K562 (cell line): ENCODE data around the gene UBE2K. TPM values are rescaled to one million over a fixed set of nuclear protein-coding genes. Genes with fewer than 3 reads are reported as not detected.

Experiments used
- ATAC-seq: fragments of 200-7000 bp; cut with Tn5 transposase; 3 replicates; pipeline ENCODE4 v1.9.1; 2020; ENCODE audit warnings: moderate library complexity
- BruUV-seq: library from RNA; stranded (reverse); fragments of 400-500 nt; replicated peaks from 2 replicates; lab custom pipeline; 2021; lab: Mats Ljungman, UMichigan
- CTCF ChIA-PET: fragments of 300-600 bp; formaldehyde crosslinking; extraction: SDS; loops from one replicate; lab custom pipeline; 2021; ENCODE audit warnings: low intra/inter-chr PET ratio; lab: Yijun Ruan, JAX
- POLR2A ChIA-PET: fragments of 300-600, 350-650 bp; sonication (Branson Sonifier 250); formaldehyde crosslinking; extraction: SDS; loops from one replicate; lab custom pipeline; 2021; ENCODE audit warnings: antibody characterized with exemption, inconsistent platforms; lab: Yijun Ruan, JAX
- DNase-seq, 4 experiments: peaks; one replicate each; pipeline versions ENCODE4 v3.0.0 to v3.0.0-alpha.2; 2011 to 2018; ENCODE audit warnings: low spot score in 3 of 4, mixed read lengths in 3 of 4; ENCODE audit errors: extremely low read depth in 1 of 4
- FAIRE-seq: peaks from 2 replicates; lab custom pipeline; 2011; peaks lifted over from hg19 to GRCh38; lab: Jason Lieb, UNC
- H2AFZ ChIP-seq: 2 replicates; pipeline ENCODE4 v1.6.0; 2011; ENCODE audit warnings: low read depth, low read length, control low read depth, inconsistent platforms
- H3K27ac ChIP-seq: fragments of 200-600 bp; 3 replicates; pipeline ENCODE4 v1.8.0; 2011; ENCODE audit warnings: low read depth, mild to moderate bottlenecking, control low read depth, inconsistent platforms, low read length, moderate library complexity, mixed read lengths; ENCODE audit errors: extremely low read depth
- H3K27me3 ChIP-seq, 2 experiments: fragments of 300-600 bp in 1 of 2; 2 replicates in 1 of 2; 3 replicates in 1 of 2; pipeline versions ENCODE4 v1.6.0 to v1.8.0; 2011; ENCODE audit warnings: inconsistent platforms in 2 of 2, low read length in 2 of 2, mild to moderate bottlenecking in 1 of 2, mixed read lengths in 1 of 2, moderate library complexity in 1 of 2; ENCODE audit not compliant: control insufficient read depth in 2 of 2, insufficient read depth in 2 of 2
- H3K36me3 ChIP-seq: fragments of 300-600 bp; 3 replicates; pipeline ENCODE4 v1.8.0; 2011; ENCODE audit warnings: mild to moderate bottlenecking, low read length, inconsistent platforms; ENCODE audit not compliant: control insufficient read depth, insufficient read depth
- H3K4me1 ChIP-seq, 2 experiments: fragments of 200-600 bp in 1 of 2; replicated peaks in 1 of 2; 2 replicates in 1 of 2; 3 replicates in 1 of 2; pipeline versions ENCODE4 v1.5.1 to v1.8.0; 2011; ENCODE audit warnings: inconsistent platforms in 2 of 2, low read length in 2 of 2, mild to moderate bottlenecking in 1 of 2, mixed read lengths in 1 of 2, moderate library complexity in 1 of 2; ENCODE audit not compliant: control insufficient read depth in 2 of 2, insufficient read depth in 2 of 2
- H3K4me2 ChIP-seq: 2 replicates; pipeline ENCODE4 v1.6.1; 2011; ENCODE audit warnings: low read length, control low read depth, inconsistent platforms, mixed read lengths; ENCODE audit not compliant: insufficient read depth
- H3K4me3 ChIP-seq: fragments of 200-600 bp; sonication (generic), shearing (Covaris generic); 2 replicates; pipeline ENCODE4 v1.5.1; 2016; ENCODE audit warnings: control low read depth, inconsistent platforms
- H3K79me2 ChIP-seq: fragments of 200-600 bp; 3 replicates; pipeline ENCODE4 v1.8.0; 2011; ENCODE audit warnings: low read length, inconsistent platforms; ENCODE audit not compliant: control insufficient read depth, insufficient read depth
- H3K9ac ChIP-seq, 2 experiments: 2 replicates each; pipeline versions ENCODE4 v1.6.0 to v1.6.1; 2011; ENCODE audit warnings: low read depth in 2 of 2, low read length in 2 of 2, control low read depth in 1 of 2, inconsistent platforms in 1 of 2, mild to moderate bottlenecking in 1 of 2, mixed read lengths in 1 of 2; ENCODE audit not compliant: insufficient read depth in 1 of 2
- H3K9me1 ChIP-seq: one replicate; pipeline ENCODE4 v1.6.0; 2011; ENCODE audit warnings: inconsistent platforms, mild to moderate bottlenecking, low read length, moderate library complexity; ENCODE audit not compliant: control insufficient read depth, insufficient read depth
- H3K9me3 ChIP-seq: replicated peaks from 2 replicates; pipeline ENCODE4 v1.5.1; 2011; ENCODE audit warnings: low read depth, low read length, inconsistent platforms; ENCODE audit not compliant: control insufficient read depth, insufficient read depth
- H4K20me1 ChIP-seq: replicated peaks from 2 replicates; pipeline ENCODE4 v1.6.1; 2011; ENCODE audit warnings: low read length, inconsistent platforms, mixed read lengths; ENCODE audit not compliant: control insufficient read depth, insufficient read depth
- BACH1 ChIP-seq: fragments of 200-800 bp; sonication (Bioruptor generic); IDR thresholded peaks from 2 replicates; pipeline ENCODE4 v1.6.1; 2016; ENCODE audit warnings: missing genetic modification characterization, missing compliant biosample characterization
- C11orf30 ChIP-seq: fragments of 450-650 bp; IDR thresholded peaks from 2 replicates; pipeline ENCODE4 v1.6.1; 2016; ENCODE audit warnings: low read depth, mild to moderate bottlenecking
- CSDE1 ChIP-seq, 2 experiments: fragments of 450-650 bp; IDR thresholded peaks; 2 replicates each; pipeline ENCODE4 v1.6.1; 2016; ENCODE audit warnings: mild to moderate bottlenecking in 1 of 2
- CXXC5 ChIP-seq: fragments of 250-450 bp; sonication (Bioruptor Pico); IDR thresholded peaks from 2 replicates; pipeline ENCODE4 v1.8.0; 2022; ENCODE audit warnings: inconsistent platforms, mild to moderate bottlenecking, moderate library complexity
- DDX20 ChIP-seq: fragments of 450-650 bp; IDR thresholded peaks from 2 replicates; pipeline ENCODE4 v1.6.1; 2016; ENCODE audit warnings: missing genetic modification characterization, low read depth, mild to moderate bottlenecking, missing compliant biosample characterization, moderate library complexity
- ERF ChIP-seq: fragments of 450-650 bp; formaldehyde crosslinking; IDR thresholded peaks from 2 replicates; pipeline ENCODE4 v1.4.0; 2020; ENCODE audit warnings: mild to moderate bottlenecking, mixed read lengths
- GTF2A2 ChIP-seq: IDR thresholded peaks from 2 replicates; pipeline ENCODE4 v1.6.1; 2016; ENCODE audit warnings: mild to moderate bottlenecking, missing genetic modification characterization, missing compliant biosample characterization
- KAT8 ChIP-seq: fragments of 450-650 bp; IDR thresholded peaks from 2 replicates; pipeline ENCODE4 v1.6.1; 2016; ENCODE audit warnings: low read depth, mild to moderate bottlenecking
- KHSRP ChIP-seq: fragments of 450-650 bp; IDR thresholded peaks from 2 replicates; pipeline ENCODE4 v1.6.1; 2017
- LCOR ChIP-seq: sonication (generic); formaldehyde crosslinking; IDR thresholded peaks from 2 replicates; pipeline ENCODE4 v1.8.0; 2022; ENCODE audit warnings: mild to moderate bottlenecking, missing genetic modification reagents
- MAFF ChIP-seq: IDR thresholded peaks from 2 replicates; pipeline ENCODE4 v1.6.1; 2012; ENCODE audit warnings: low read length, improper control_type of control experiment
- MAFG ChIP-seq: fragments of 450-650 bp; conservative IDR thresholded peaks from 2 replicates; pipeline ENCODE4 v1.6.1; 2016; ENCODE audit warnings: missing genetic modification characterization, missing compliant biosample characterization
- MEF2A ChIP-seq: IDR thresholded peaks from 2 replicates; pipeline ENCODE4 v1.6.1; 2011; ENCODE audit warnings: low read depth, mild to moderate bottlenecking, low read length, moderate library complexity; ENCODE audit not compliant: control insufficient read depth
- MEIS2 ChIP-seq: fragments of 450-650 bp; IDR thresholded peaks from 2 replicates; pipeline ENCODE4 v1.6.1; 2014; ENCODE audit warnings: mild to moderate bottlenecking; ENCODE audit not compliant: partially characterized antibody
- NFE2 ChIP-seq: IDR thresholded peaks from 2 replicates; pipeline ENCODE4 v1.6.1; 2014; ENCODE audit warnings: antibody characterized with exemption, low read depth
- NFXL1 ChIP-seq: fragments of 450-650 bp; formaldehyde crosslinking; IDR thresholded peaks from 2 replicates; pipeline ENCODE4 v1.4.0; 2021; ENCODE audit warnings: mild to moderate bottlenecking
- PHF20 ChIP-seq: fragments of 450-650 bp; IDR thresholded peaks from 2 replicates; pipeline ENCODE4 v1.6.1; 2018; ENCODE audit not compliant: partially characterized antibody
- PTTG1 ChIP-seq: fragments of 450-650 bp; IDR thresholded peaks from 2 replicates; pipeline ENCODE4 v1.6.1; 2016; ENCODE audit warnings: low read depth, mild to moderate bottlenecking, missing genetic modification characterization, missing compliant biosample characterization
- TGIF2 ChIP-seq: sonication (generic); formaldehyde crosslinking; IDR thresholded peaks from 2 replicates; pipeline ENCODE4 v1.8.1; 2022; ENCODE audit warnings: mild to moderate bottlenecking, missing genetic modification reagents, moderate library complexity
- THRAP3 ChIP-seq: fragments of 450-650 bp; IDR thresholded peaks from 2 replicates; pipeline ENCODE4 v1.6.1; 2016; ENCODE audit warnings: mild to moderate bottlenecking, inconsistent platforms, borderline replicate concordance
- TRIM24 ChIP-seq, 2 experiments: fragments of 450-650 bp; IDR thresholded peaks; 2 replicates each; pipeline ENCODE4 v1.6.1; 2016
- WHSC1 ChIP-seq: IDR thresholded peaks from one replicate; pipeline ENCODE4 v1.6.1; 2012; ENCODE audit warnings: low read length, control low read depth, inconsistent platforms
- ZKSCAN3 ChIP-seq: fragments of 250-450 bp; sonication (Bioruptor Pico); IDR thresholded peaks from 2 replicates; pipeline ENCODE4 v1.4.0; 2020
- ZNF316 ChIP-seq: fragments of 450-650 bp; IDR thresholded peaks from 2 replicates; pipeline ENCODE4 v1.6.1; 2016
- ZNF589 ChIP-seq: fragments of 200-800 bp; sonication (Bioruptor generic); IDR thresholded peaks from 2 replicates; pipeline ENCODE4 v1.6.1; 2016; ENCODE audit warnings: low read depth, missing genetic modification characterization, missing compliant biosample characterization
- WGBS: fragments of 100-300 bp; shearing (Covaris generic); methylation state at CpG from one replicate; pipeline ENCODE4 v1.1.6; 2016; ENCODE audit warnings: low coverage, mixed read lengths; ENCODE audit not compliant: insufficient coverage; ENCODE audit errors: missing lambda C conversion rate; 5-methylcytosine and 5-hydroxymethylcytosine counted together
- in situ Hi-C: fragments of 300-500 bp; cut with MboI; formaldehyde crosslinking; loops from 4 replicates; pipeline ENCODE4 v1.15.0; 2018; ENCODE audit warnings: inconsistent platforms, mixed read lengths
- intact Hi-C: fragments of 100-400 bp; cut with micrococcal nuclease; formaldehyde crosslinking; loops from 2 replicates; pipeline ENCODE4 v1.14.2; 2022
- polyA plus RNA-seq, 8 experiments: library from polyadenylated mRNA; depleted of rRNA in 4 of 8; stranded (reverse) in 5 of 8; unstranded in 3 of 8; fragments of >200 nt; fragmentation: Nextera tagmentation in 2 of 8; fragmentation: Illumina TruSeq in 1 of 8; extraction: Ambion mirVana in 2 of 8; extraction: Trizol in 1 of 8; gene quantifications; 2 replicates each; pipeline versions ENCODE4 v1.2.1 to v1.2.3, GENCODE V29; 2011 to 2014; ENCODE audit warnings: inconsistent platforms in 1 of 8, missing spikeins in 1 of 8
- total RNA-seq, 7 experiments: library from RNA; depleted of rRNA in 6 of 7; stranded (reverse); fragments of >200 nt in 6 of 7; fragmentation: Illumina TruSeq in 2 of 7; extraction: Trizol in 2 of 7; gene quantifications; 2 replicates each; pipeline versions ENCODE4 v1.2.1 to v1.2.3, GENCODE V29; 2011 to 2021; ENCODE audit warnings: low replicate concordance in 1 of 7
- TF ChIP-seq, protein P1 (sequence below): fragments of 250-450 bp; sonication (Bioruptor Pico); IDR thresholded peaks from 2 replicates; pipeline ENCODE4 v1.4.0; 2020; ENCODE audit warnings: mild to moderate bottlenecking
- TF ChIP-seq, protein P2 (sequence below): fragments of 450-650 bp; IDR thresholded peaks from 2 replicates; pipeline ENCODE4 v1.6.1; 2016

The UBE2K gene
- total and polyA plus RNA-seq, 9 of the 15 experiments (the other 6 are each of a cell fraction or from before 2014, with no cell fraction given) = 29.8 to 190 (median 62.6) TPM

DNA sequence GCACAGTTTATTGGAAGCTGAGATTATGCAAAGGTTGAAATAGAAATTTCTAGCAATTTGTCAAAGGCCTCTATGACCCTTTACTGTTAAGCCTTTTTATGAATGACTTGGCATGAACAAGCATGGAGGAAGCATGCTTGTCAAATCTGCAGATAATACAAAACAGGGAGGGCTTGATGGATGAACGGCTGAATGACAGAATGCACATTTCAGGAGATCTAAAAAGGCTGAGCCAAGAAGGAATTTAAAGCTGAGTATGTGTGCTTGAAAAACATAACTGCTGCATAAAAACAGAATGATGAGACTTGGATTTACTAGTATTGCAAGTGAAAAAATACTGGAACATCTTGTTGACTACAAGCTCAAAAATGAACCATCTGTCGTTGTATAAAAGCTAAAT is 29.0 kb upstream of the UBE2K start:
- Histone ChIP-seq H3K27ac (no peak overlapping the region), H3K27me3 (no peaks in the 10 kb centered on the region), H3K9ac (no peak overlapping the region), H3K9me3 (no peaks in the 10 kb centered on the region), H3K79me2 (no peaks in the 10 kb centered on the region), H4K20me1 (no peaks in the 10 kb centered on the region), H3K36me3 (no peaks in the 10 kb centered on the region), H2AFZ (no peak overlapping the region), H3K4me3 (no peak overlapping the region), H3K4me2 (no peak overlapping the region), H3K9me1 (no peaks in the 10 kb centered on the region), H3K4me1 (no peaks in the 10 kb centered on the region)
- no peak for FAIRE-seq
- in situ Hi-C loops = no loop called here
- no TSS peak for BruUV-seq
- CTCF ChIA-PET = no interaction called here
- DNase-seq = no peak
- WGBS = 23% methylated on average over 2 of the region's 2 CpGs
- intact Hi-C loops = no loop called here
- ATAC-seq = no peak
- POLR2A ChIA-PET = interaction anchor here (1.4 kb wide), 1 partner anchor 34 kb away, joined by 4 read pairs; no protein-coding TSS in a partner anchor
- TF ChIP-seq BACH1 (no peak), LCOR (CRISPR knock-in tag) (no peak), DDX20 (tag) (no peak), MEF2A (no peak), ZNF589 (CRISPR knock-in tag) (no peak), C11orf30 (peak; percentile 54; the same call in 1 of the 2 replicates), PHF20 (no peak), CSDE1 (IDR thresholded peaks at IDR 0.05) (no peak), ZNF316 (peak; percentile 64), TGIF2 (CRISPR knock-in tag) (no peak), TRIM24 (IDR thresholded peaks at IDR 0.05) (no peak), KAT8 (no peak), CXXC5 (CRISPR knock-in tag) (no peak), NFE2 (peak; percentile 52; the same call in 1 of the 2 replicates), MAFG (tag) (peak; percentile 61), MAFF (peak; percentile 18; the same call in 1 of the 2 replicates), NFXL1 (CRISPR knock-in tag) (no peak), GTF2A2 (no peak), KHSRP (no peak), THRAP3 (no peak), MEIS2 (peak; percentile 63), ZKSCAN3 (no peak), WHSC1 (no peak), ERF (CRISPR knock-in tag) (no peak), PTTG1 (no peak)
- TF ChIP-seq, protein P1, sequence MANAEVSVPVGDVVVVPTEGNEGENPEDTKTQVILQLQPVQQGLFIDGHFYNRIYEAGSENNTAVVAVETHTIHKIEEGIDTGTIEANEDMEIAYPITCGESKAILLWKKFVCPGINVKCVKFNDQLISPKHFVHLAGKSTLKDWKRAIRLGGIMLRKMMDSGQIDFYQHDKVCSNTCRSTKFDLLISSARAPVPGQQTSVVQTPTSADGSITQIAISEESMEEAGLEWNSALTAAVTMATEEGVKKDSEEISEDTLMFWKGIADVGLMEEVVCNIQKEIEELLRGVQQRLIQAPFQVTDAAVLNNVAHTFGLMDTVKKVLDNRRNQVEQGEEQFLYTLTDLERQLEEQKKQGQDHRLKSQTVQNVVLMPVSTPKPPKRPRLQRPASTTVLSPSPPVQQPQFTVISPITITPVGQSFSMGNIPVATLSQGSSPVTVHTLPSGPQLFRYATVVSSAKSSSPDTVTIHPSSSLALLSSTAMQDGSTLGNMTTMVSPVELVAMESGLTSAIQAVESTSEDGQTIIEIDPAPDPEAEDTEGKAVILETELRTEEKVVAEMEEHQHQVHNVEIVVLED (CRISPR knock-in tag) = no peak
- TF ChIP-seq, protein P2, sequence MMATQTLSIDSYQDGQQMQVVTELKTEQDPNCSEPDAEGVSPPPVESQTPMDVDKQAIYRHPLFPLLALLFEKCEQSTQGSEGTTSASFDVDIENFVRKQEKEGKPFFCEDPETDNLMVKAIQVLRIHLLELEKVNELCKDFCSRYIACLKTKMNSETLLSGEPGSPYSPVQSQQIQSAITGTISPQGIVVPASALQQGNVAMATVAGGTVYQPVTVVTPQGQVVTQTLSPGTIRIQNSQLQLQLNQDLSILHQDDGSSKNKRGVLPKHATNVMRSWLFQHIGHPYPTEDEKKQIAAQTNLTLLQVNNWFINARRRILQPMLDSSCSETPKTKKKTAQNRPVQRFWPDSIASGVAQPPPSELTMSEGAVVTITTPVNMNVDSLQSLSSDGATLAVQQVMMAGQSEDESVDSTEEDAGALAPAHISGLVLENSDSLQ = peak; percentile 49; the same call in 1 of the 2 replicates
